Measurements from ENCODE around the gene CCDC24. TPM values are rescaled to one million over a fixed set of nuclear protein-coding genes. Genes with fewer than 3 reads are reported as not detected.

Gene CCDC24
- total and polyA plus RNA-seq, 2 of the 13 experiments (the other 11 are each of a cell fraction or from before 2014, with no cell fraction given) = 1.4 to 2.9 TPM

GRCh38 chr1:43999455-43999854 lies 8.1 kb downstream of the CCDC24 start:
- Histone ChIP-seq H3K4me1 (ENCODE audit: insufficient read depth, low read length) (peaks cover 34% of the 10 kb centered on the region), H3K27me3 (ENCODE audit: control insufficient read depth in 1 of 2, insufficient read depth in 2 of 2, low read length in 2 of 2) (no peaks in the 10 kb centered on the region), H3K27ac (ENCODE audit: extremely low read length, insufficient read depth, low read length) (no peak overlapping the region), H3K4me3 (replicated peaks in 1 of 3; ENCODE audit: insufficient read depth in 1 of 3, low read depth in 2 of 3, low read length in 3 of 3) (no peak overlapping the region), H3K9ac (ENCODE audit: insufficient read depth, low read depth, low read length) (no peak overlapping the region), H2AFZ (ENCODE audit: low read length) (no peak overlapping the region), H3K36me3 (replicated peaks in 1 of 2; ENCODE audit: control insufficient read depth in 1 of 2, insufficient read depth in 2 of 2, low read length in 2 of 2) (peaks cover 6 to 17% of the 10 kb centered on the region in 2 experiments; a peak in 4 of 5 replicates), H3K79me2 (ENCODE audit: insufficient read depth, low read length) (no peaks in the 10 kb centered on the region), H4K20me1 (ENCODE audit: insufficient read depth, low read length) (no peaks in the 10 kb centered on the region), H3K4me2 (ENCODE audit: low read depth, low read length) (no peak overlapping the region), H3K9me3 (ENCODE audit: low read length) (no peaks in the 10 kb centered on the region)
- DNase-seq (ENCODE audit: low spot score) (no peak), FAIRE-seq (no peak), ATAC-seq (no peak)
- in situ Hi-C loops (cut with HindIII; ENCODE audit: extremely low pct_ligation_motif_present, low pct_unique_long_range_greater_than_20kb) = loop anchor here (5.0 kb wide), 1 partner anchor 33 kb away; the partner anchor contains the start of gene SLC6A9
- intact Hi-C loops (cut with micrococcal nuclease; ENCODE audit: unreplicated experiment) = no loop called here
- 96% methylated on average over 8 of the region's 8 CpGs for WGBS (ENCODE audit: low lambda C conversion rate)
- ChIA-PET POLR2A (no interaction called here), CTCF (ENCODE audit: low intra/inter-chr PET ratio, low total read pairs) (no interaction called here)
- TF ChIP-seq FOXA3 (CRISPR knock-in tag; IDR thresholded peaks at IDR 0.05) = no peak
- no peak for TF ChIP-seq TMF1 (CRISPR knock-in tag; IDR thresholded peaks at IDR 0.05; ENCODE audit: low read depth)
- no peak for TF ChIP-seq TFDP1 (CRISPR knock-in tag; IDR thresholded peaks at IDR 0.05; ENCODE audit: borderline replicate concordance)
- TSS peak; percentile 35 for BruUV-seq (replicated peaks)

- in situ Hi-C loops (cut with HindIII; ENCODE audit: extremely low pct_ligation_motif_present, low pct_unique_long_range_greater_than_20kb) = no loop called here
- Histone ChIP-seq H3K9ac (ENCODE audit: insufficient read depth, low read depth, low read length) (no peak overlapping the region), H3K4me1 (ENCODE audit: insufficient read depth, low read length) (peaks cover 27% of the 10 kb centered on the region), H3K27ac (ENCODE audit: extremely low read length, insufficient read depth, low read length) (no peak overlapping the region), H3K4me2 (ENCODE audit: low read depth, low read length) (no peak overlapping the region), H3K79me2 (ENCODE audit: insufficient read depth, low read length) (no peaks in the 10 kb centered on the region), H4K20me1 (ENCODE audit: insufficient read depth, low read length) (no peaks in the 10 kb centered on the region), H3K27me3 (ENCODE audit: control insufficient read depth in 1 of 2, insufficient read depth in 2 of 2, low read length in 2 of 2) (no peaks in the 10 kb centered on the region), H3K9me3 (ENCODE audit: low read length) (no peaks in the 10 kb centered on the region), H3K4me3 (replicated peaks in 1 of 3; ENCODE audit: insufficient read depth in 1 of 3, low read depth in 2 of 3, low read length in 3 of 3) (no peak overlapping the region), H2AFZ (ENCODE audit: low read length) (no peak overlapping the region), H3K36me3 (replicated peaks in 1 of 2; ENCODE audit: control insufficient read depth in 1 of 2, insufficient read depth in 2 of 2, low read length in 2 of 2) (peaks cover 6 to 18% of the 10 kb centered on the region in 2 experiments; a peak in 4 of 5 replicates)
- no TSS peak for BruUV-seq (replicated peaks)
- DNase-seq (ENCODE audit: low spot score) (no peak), FAIRE-seq (no peak), ATAC-seq (no peak)
- ChIA-PET POLR2A (no interaction called here), CTCF (ENCODE audit: low intra/inter-chr PET ratio, low total read pairs) (no interaction called here)
- 88% methylated on average over 5 of the region's 8 CpGs for WGBS (ENCODE audit: low lambda C conversion rate)
- intact Hi-C loops (cut with micrococcal nuclease; ENCODE audit: unreplicated experiment) = no loop called here
- TF ChIP-seq USF2 (IDR thresholded peaks at IDR 0.05; ENCODE audit: low read depth, low read length) (no peak), USF2 (CRISPR knock-in tag; IDR thresholded peaks at IDR 0.05; ENCODE audit: borderline replicate concordance) (no peak), YEATS4 (CRISPR knock-in tag; IDR thresholded peaks at IDR 0.05; ENCODE audit: borderline replicate concordance) (no peak), ZNF343 (CRISPR knock-in tag; IDR thresholded peaks at IDR 0.05) (no peak), STAT5B (CRISPR knock-in tag; IDR thresholded peaks at IDR 0.05) (no peak), CHD4 (IDR thresholded peaks at IDR 0.05; ENCODE audit: borderline replicate concordance, low read length) (no peak), HNF1B (CRISPR knock-in tag; IDR thresholded peaks at IDR 0.05) (no peak), AGO2 (optimal IDR thresholded peaks at IDR 0.05; ENCODE audit: low read depth, low read length) (no peak)
Measured at GRCh38 chr1:44000122-44000665, 8.8 kb downstream of the CCDC24 start.

Data from HepG2 (cell line).